Ureter (tissue), 1 donor: ENCODE data around the gene ZNF217. TPM values are rescaled to one million over a fixed set of nuclear protein-coding genes. Genes with fewer than 3 reads are reported as not detected.
"Not testable (repeated sequence)": the region's sequence is repeated elsewhere in the genome, so short reads cannot be mapped to it uniquely, and the experiment has no call there.

ENCODE experiments used
- DNase-seq: peaks from one replicate; pipeline ENCODE4 v3.0.0-alpha.2; 2020; ENCODE audit warnings: low spot score
- total RNA-seq: library from RNA; stranded (reverse); gene quantifications from one replicate; pipeline ENCODE4 v1.2.4, GENCODE V29; 2023
- donor health status: DM: yes; HTN: yes; CAD: no.

The ZNF217 gene
- total RNA-seq, 1 donor from 2014 or later, result 80.7 TPM

- DNase-seq, result peak; percentile 46
Measured at GRCh38 chr20:53598140-53599043, 4.8 kb upstream of the ZNF217 start.

- peak; percentile 24 for DNase-seq
Measured at GRCh38 chr20:53597521-53598120, 4.0 kb upstream of the ZNF217 start.

GRCh38 chr20:53597030-53597482 lies 3.4 kb upstream of the ZNF217 start:
- DNase-seq, result peak; percentile 41

- DNase-seq, result peak; percentile 47
Measured at GRCh38 chr20:53596189-53597001, 2.8 kb upstream of the ZNF217 start.

GRCh38 chr20:53595742-53596141 lies 2.1 kb upstream of the ZNF217 start:
- DNase-seq, result peak; percentile 13

GRCh38 chr20:53595018-53595378 lies 1.4 kb upstream of the ZNF217 start:
- no peak for DNase-seq

- DNase-seq, result peak; percentile 97
Measured at GRCh38 chr20:53594068-53595017, 704 bp upstream of the ZNF217 start.

GRCh38 chr20:53592992-53593465 lies 610 bp downstream of the ZNF217 start:
- peak; percentile 47 for DNase-seq

- DNase-seq, result peak; percentile 79
Measured at GRCh38 chr20:53592454-53592991, 1.1 kb downstream of the ZNF217 start.

GRCh38 chr20:53591941-53592441 lies 1.6 kb downstream of the ZNF217 start:
- DNase-seq, result not testable (repeated sequence)

- DNase-seq, result not testable (repeated sequence)
Measured at GRCh38 chr20:53591206-53591741, 2.4 kb downstream of the ZNF217 start.

GRCh38 chr20:53590608-53591007 lies 3.0 kb downstream of the ZNF217 start:
- not testable (repeated sequence) for DNase-seq

- DNase-seq, result not testable (repeated sequence)
Measured at GRCh38 chr20:53590122-53590521, 3.5 kb downstream of the ZNF217 start.

- DNase-seq, result not testable (repeated sequence)
Measured at GRCh38 chr20:53589321-53590065, 4.1 kb downstream of the ZNF217 start.

- not testable (repeated sequence) for DNase-seq
Measured at GRCh38 chr20:53587157-53587703, 6.4 kb downstream of the ZNF217 start.

GRCh38 chr20:53586640-53587039 lies 7.0 kb downstream of the ZNF217 start:
- no peak for DNase-seq

GRCh38 chr20:53585910-53586309 lies 7.7 kb downstream of the ZNF217 start:
- peak; percentile 20 for DNase-seq

GRCh38 chr20:53585004-53585569 lies 8.6 kb downstream of the ZNF217 start:
- not testable (repeated sequence) for DNase-seq

GRCh38 chr20:53584550-53584913 lies 9.1 kb downstream of the ZNF217 start:
- DNase-seq, result not testable (repeated sequence)
